LNCaP clone FGC (cell line): ENCODE measurements around the gene PEPD.

Experiments used
- DNase-seq: peaks from one replicate; pipeline ENCODE4 v3.0.0-alpha.2; 2011; ENCODE audit warnings: low read depth
- H3K4me3 ChIP-seq: 2 replicates; pipeline ENCODE4 v1.5.1; 2011; ENCODE audit warnings: mild to moderate bottlenecking, low read depth, low read length, control low read depth
- TF ChIP-seq, protein P1 (sequence below): IDR thresholded peaks from 2 replicates; pipeline ENCODE4 v1.5.1; 2012; ENCODE audit warnings: mild to moderate bottlenecking; ENCODE audit not compliant: control insufficient read depth, insufficient read depth; ENCODE audit errors: extremely low read depth

PEPD gene

DNA sequence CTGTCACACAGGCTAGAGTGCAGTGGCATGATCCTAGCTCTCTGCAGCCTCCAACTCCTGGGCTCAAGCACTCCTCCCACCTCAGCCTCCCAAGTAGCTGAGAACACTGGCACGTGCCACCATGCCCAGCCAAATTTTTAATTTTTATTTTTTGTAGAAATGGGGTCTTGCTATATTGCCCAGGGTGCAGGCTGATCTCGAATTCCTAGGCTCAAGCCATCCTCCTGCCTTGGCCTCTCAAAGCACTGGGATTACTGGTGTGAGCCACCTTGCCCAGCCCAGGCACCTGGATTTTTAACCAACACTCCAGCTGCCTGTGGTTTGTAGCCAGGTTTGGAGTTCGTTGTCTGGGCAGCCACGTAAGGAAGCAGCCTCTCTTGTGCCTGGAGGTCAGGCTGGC is 9.3 kb upstream of the PEPD start:
- no peak overlapping the region for H3K4me3 ChIP-seq
- DNase-seq: no peak
- TF ChIP-seq, protein P1, sequence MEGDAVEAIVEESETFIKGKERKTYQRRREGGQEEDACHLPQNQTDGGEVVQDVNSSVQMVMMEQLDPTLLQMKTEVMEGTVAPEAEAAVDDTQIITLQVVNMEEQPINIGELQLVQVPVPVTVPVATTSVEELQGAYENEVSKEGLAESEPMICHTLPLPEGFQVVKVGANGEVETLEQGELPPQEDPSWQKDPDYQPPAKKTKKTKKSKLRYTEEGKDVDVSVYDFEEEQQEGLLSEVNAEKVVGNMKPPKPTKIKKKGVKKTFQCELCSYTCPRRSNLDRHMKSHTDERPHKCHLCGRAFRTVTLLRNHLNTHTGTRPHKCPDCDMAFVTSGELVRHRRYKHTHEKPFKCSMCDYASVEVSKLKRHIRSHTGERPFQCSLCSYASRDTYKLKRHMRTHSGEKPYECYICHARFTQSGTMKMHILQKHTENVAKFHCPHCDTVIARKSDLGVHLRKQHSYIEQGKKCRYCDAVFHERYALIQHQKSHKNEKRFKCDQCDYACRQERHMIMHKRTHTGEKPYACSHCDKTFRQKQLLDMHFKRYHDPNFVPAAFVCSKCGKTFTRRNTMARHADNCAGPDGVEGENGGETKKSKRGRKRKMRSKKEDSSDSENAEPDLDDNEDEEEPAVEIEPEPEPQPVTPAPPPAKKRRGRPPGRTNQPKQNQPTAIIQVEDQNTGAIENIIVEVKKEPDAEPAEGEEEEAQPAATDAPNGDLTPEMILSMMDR: no peak

DNA sequence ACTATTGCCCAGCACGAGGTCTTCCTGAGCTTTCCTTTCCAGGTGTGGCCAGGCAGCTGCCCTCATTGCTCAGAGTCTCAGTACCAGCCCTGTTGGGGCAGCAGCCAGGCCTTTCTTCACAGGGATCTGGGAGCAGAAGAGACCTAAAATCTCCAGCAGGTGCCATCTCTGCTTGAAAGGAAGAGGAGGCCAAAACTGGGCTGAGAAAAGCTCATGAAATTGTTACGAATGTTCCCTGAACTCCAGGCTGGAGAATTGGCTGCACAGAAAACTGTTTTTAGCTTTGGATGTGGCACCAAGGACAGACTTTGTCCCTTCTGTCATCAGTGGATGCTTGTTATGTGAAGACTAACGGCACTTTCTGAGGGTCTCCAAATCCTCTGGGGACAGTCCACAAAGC is 8.7 kb upstream of the PEPD start:
- no peak for DNase-seq
- TF ChIP-seq, protein P1: no peak
- no peak overlapping the region for H3K4me3 ChIP-seq

DNA sequence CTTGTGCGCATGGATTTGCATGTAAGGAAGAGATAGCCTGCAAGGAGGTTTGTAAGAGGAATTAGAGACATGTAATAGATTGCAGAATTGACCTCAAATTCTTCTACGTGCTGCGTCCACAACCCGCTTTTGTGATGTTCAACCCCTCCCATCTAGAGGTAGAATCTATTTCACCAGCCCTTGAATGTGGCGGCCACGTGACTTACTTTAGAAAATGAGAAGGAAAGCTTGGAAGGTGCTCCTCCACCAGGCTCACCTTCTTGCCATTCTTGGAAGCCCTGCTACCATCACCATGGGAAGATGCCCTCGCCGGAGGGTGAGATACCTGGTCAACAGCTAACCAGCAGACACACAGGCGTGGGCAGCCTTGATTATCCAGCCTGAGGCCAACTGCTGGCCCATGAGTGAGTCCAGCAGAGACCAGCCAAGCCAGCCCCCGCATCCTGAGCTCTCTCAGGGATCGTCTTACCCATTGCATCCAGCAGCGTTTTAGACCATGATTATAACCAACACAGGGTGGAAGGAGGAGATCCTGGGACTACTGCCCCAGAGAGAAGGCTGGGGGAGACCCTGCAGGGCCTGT is 7.6 kb upstream of the PEPD start:
- DNase-seq: no peak
- no peak overlapping the region for H3K4me3 ChIP-seq
- TF ChIP-seq, protein P1: no peak

DNA sequence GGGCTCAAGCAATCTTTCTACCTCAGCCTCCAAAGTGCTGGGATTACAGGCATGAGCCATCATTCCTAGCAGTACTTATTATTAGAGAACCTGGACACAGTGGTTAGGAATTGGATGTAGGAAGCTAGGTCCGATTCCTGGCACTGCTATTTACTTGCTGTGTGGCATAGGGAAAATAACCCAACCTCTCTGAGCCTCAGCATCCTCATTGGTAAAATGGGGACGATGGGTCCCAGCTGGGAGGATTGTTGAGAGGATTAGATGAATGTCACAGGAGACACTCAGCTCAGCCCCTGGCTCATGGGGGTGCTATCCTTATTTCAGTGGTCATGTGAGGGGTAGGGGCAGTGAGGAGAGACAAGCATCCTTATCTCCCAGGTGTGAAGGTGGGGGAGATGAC is 6.8 kb upstream of the PEPD start:
- no peak overlapping the region for H3K4me3 ChIP-seq
- DNase-seq: no peak
- TF ChIP-seq, protein P1: no peak

DNA sequence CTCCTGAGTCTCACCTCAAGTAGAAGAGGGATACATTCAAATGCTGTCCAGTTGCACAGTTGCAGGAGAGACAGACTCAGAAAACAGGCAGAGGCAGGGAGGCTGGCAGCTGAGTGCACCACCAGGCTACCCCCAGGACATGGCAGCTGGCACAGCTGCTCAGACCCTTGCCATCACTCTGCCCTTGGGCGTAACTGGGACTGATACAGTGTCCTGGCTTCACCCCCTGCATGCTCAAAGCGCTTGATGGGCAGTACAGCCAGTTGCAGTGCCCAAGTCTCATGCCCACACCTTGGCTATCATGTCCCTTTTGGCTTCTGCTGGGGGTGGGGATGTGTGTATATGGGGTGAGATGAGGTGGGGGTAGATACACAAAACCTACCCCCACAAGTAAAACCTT is 5.5 kb upstream of the PEPD start:
- TF ChIP-seq, protein P1: no peak
- no peak for DNase-seq
- no peak overlapping the region for H3K4me3 ChIP-seq

DNA sequence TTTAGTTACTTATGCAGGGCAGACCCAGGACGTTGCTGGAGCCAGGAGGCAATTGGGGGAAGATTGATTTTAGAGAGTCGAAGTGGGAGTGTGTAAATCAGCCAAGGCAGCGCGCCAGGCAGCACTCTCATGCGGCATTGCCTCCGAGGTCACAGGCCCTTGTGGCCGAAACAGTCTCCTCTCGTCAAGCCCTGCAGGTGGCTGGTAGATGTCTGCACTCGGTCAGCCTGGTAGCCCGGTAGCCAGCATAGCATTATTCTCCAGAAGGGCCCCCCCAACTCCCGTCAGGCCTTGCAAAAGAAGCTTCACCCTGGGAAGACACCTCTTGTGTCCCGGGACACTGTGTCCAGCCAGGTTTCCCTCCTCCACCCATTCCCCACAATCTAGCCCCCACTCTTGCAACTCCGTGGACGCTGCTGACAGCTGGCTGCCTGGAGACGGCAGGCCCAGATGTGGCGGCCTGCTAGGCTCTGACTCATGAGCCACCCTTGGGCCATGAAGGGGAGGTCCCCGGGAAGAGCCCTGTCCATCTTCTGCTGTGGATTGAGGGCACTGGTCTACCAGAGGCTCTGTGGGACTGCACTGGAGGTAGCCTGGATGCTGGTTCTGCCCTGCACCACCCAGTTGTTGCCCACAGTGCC is 2.6 kb upstream of the PEPD start:
- no peak for DNase-seq
- no peak overlapping the region for H3K4me3 ChIP-seq
- TF ChIP-seq, protein P1: no peak

DNA sequence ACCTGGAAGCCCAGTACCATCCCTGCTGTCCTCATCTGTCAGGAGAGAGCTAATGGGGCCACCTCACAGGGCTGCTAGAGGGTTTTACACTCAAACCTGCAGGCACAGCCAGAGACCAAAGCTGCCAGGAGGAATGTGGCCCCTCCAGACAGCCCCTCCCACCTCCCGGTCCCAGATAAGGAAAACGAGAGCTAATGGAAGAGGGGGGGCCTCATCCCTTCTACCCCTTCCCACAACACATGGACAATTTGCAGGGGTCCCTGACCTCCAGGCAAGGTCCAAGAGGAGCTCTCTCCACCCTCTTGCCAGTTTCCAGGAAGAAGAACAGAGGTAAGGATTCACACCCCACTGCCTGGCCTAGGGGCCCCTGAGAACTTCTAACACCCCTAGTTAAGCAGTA is 1.6 kb upstream of the PEPD start:
- TF ChIP-seq, protein P1: no peak
- no peak for DNase-seq
- H3K4me3 ChIP-seq: no peak overlapping the region
